H1 (cell line): ENCODE results near the gene RAB24. TPM values are rescaled to one million over a fixed set of nuclear protein-coding genes. Genes with fewer than 3 reads are reported as not detected.

Experiments used
- ASH2L ChIP-seq: fragments of 200-600, 300-600 bp; sonication (generic); IDR thresholded peaks from one replicate; pipeline ENCODE4 v1.7.1; 2017; ENCODE audit warnings: low read length
- CHD7 ChIP-seq: fragments of 300-600 bp; sonication (generic); IDR thresholded peaks from 2 replicates; pipeline ENCODE4 v1.7.1; 2012; ENCODE audit warnings: low read length, moderate library complexity, mild to moderate bottlenecking, inconsistent platforms; ENCODE audit not compliant: insufficient replicate concordance
- JUND ChIP-seq: IDR thresholded peaks from 2 replicates; pipeline ENCODE4 v1.6.1; 2011; ENCODE audit warnings: mild to moderate bottlenecking, improper control_type of control experiment, low read length
- NANOG ChIP-seq: IDR thresholded peaks from 2 replicates; pipeline ENCODE4 v1.6.1; 2011; ENCODE audit warnings: low read length, low read depth, mild to moderate bottlenecking, inconsistent platforms; ENCODE audit not compliant: insufficient read depth, poor library complexity, severe bottlenecking
- POLR2AphosphoS5 ChIP-seq: IDR thresholded peaks from 2 replicates; pipeline ENCODE4 v1.6.1; 2011; ENCODE audit warnings: low read depth, low read length
- POU5F1 ChIP-seq: IDR thresholded peaks from 2 replicates; pipeline ENCODE4 v1.6.1; 2011; ENCODE audit warnings: low read depth, mild to moderate bottlenecking, low read length, moderate library complexity
- TCF12 ChIP-seq: IDR thresholded peaks from 2 replicates; pipeline ENCODE4 v1.6.1; 2011; ENCODE audit warnings: low read depth, mild to moderate bottlenecking, low read length
- polyA plus RNA-seq, 7 experiments: library from polyadenylated mRNA; depleted of rRNA in 3 of 7; stranded (reverse) in 5 of 7; unstranded in 2 of 7; fragments of >200 nt in 5 of 7; fragments of 200-250 nt in 2 of 7; gene quantifications; 1 replicate in 5 of 7; 2 replicates in 1 of 7; 4 replicates in 1 of 7; pipeline versions ENCODE4 v1.2.1 to v1.2.3, GENCODE V29; 2011 to 2013; ENCODE audit warnings: missing spikeins in 2 of 7, mixed read lengths in 2 of 7
- total RNA-seq: library from RNA; stranded (reverse); fragmentation: NEBNext Ultra II Directional; extraction: Animal tissue kit (Norgen Biotek cat#: 25700); gene quantifications from 2 replicates; pipeline ENCODE4 v1.2.1, GENCODE V29; 2021

RAB24 gene
- total and polyA plus RNA-seq, 2 of the 8 experiments (the other 6 are each of a cell fraction or from before 2014, with no cell fraction given) = 18.8 to 33.8 TPM

DNA sequence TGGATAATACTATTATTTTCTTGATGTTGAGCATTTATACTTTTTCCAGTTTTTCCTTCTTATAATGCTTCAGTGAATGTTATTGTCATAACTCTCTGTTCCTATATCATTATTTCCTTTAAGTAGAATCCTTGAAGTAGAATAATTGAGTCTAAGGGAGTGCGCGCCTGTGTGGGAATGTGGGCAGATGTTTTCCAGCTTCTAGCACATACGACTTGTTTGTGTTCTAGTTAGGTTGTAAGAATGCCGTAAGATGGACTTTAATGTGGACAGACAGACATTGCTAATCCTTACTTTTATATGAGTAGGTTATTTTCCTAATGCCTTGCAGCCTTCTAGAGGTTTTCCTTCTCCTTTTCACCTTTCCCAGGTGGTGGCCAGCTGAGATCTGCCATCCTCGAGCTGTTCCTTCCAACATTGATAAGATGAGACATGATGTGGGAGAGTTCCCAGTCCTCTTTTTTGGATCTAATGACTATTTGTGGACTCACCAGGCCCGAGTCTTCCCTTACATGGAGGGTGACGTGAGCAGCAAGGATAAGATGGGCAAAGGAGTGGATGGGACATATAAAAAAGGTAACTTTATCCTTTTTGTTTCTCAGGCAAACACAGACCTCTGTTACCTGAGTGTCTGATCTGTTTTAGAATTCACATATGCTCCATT is 34.2 kb downstream of the RAB24 start (continued):
- TF ChIP-seq CHD7 (no peak), POLR2AphosphoS5 (no peak), ASH2L (no peak), JUND (no peak), NANOG (no peak), TCF12 (no peak), POU5F1 (no peak)
- TF ChIP-seq, all 59 proteins: peak for 0
